IPS-18a (cell line): ENCODE measurements around the gene PLAC8L1.

Experiments used
- H3K27ac ChIP-seq: one replicate; pipeline ENCODE4 v1.5.1; 2013; ENCODE audit warnings: low read length
- H3K27me3 ChIP-seq: one replicate; pipeline ENCODE4 v1.6.1; 2013; ENCODE audit warnings: mild to moderate bottlenecking, low read length; ENCODE audit not compliant: control insufficient read depth, insufficient read depth
- H3K36me3 ChIP-seq: one replicate; pipeline ENCODE4 v1.6.1; 2013; ENCODE audit warnings: low read depth, low read length; ENCODE audit not compliant: control insufficient read depth
- H3K4me1 ChIP-seq: one replicate; pipeline ENCODE4 v1.6.1; 2013; ENCODE audit warnings: low read depth, low read length; ENCODE audit not compliant: control insufficient read depth
- H3K4me3 ChIP-seq: one replicate; pipeline ENCODE4 v1.5.1; 2013; ENCODE audit warnings: low read length
- H3K9ac ChIP-seq: one replicate; pipeline ENCODE4 v1.6.1; 2013; ENCODE audit warnings: mild to moderate bottlenecking, low read length, moderate library complexity
- H3K9me3 ChIP-seq: one replicate; pipeline ENCODE4 v1.6.1; 2013; ENCODE audit warnings: low read depth, low read length; ENCODE audit not compliant: control insufficient read depth

PLAC8L1 gene

DNA sequence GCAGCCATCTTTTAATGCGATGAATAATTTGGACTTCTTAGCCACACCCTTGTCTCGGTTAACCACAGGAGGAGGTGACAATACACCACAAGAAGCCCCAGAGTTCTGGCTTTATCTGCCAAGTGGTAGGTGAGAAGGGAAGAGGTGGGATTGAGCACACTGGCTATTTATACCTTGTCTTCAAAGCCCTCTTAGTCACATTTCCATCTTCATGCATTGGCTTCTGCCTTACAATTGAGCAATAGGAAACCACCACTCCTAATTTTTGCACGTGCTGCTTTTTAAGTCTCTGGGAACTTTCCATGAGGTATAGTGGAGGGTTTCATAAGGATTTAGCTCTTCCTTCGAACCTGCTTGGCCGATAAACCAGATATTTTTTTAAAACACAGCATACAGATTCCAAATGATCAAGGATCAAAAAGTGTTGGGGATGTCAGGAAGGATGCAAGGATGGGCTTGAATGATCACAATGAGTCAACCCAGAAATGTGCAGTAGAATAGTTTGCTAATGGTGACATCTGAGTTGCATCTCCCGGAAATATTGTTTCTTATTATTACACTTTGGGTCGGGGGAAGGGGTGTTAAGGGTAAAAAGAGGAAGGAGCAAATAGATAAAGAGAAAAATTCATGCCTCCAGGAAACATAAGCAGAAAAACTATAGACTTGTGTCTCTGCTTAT is 25.5 kb downstream of the PLAC8L1 start:
- H3K9ac ChIP-seq: no peak overlapping the region
- no peak overlapping the region for H3K4me3 ChIP-seq
- peaks cover 35% of the 10 kb centered on the region for H3K4me1 ChIP-seq

GRCh38 chr5:146078566-146078965 is 26.8 kb downstream of the PLAC8L1 start:
- H3K27ac ChIP-seq: no peak overlapping the region
- H3K9me3 ChIP-seq: no peaks in the 10 kb centered on the region
- H3K27me3 ChIP-seq: peaks cover 11% of the 10 kb centered on the region
- H3K4me1 ChIP-seq: peaks cover 45% of the 10 kb centered on the region
- no peaks in the 10 kb centered on the region for H3K36me3 ChIP-seq
- H3K9ac ChIP-seq: no peak overlapping the region
- no peak overlapping the region for H3K4me3 ChIP-seq

More for the DNA sequence above, 25.5 kb downstream of the PLAC8L1 start:
- H3K27me3 ChIP-seq: peaks cover 4% of the 10 kb centered on the region
- no peaks in the 10 kb centered on the region for H3K36me3 ChIP-seq
- no peak overlapping the region for H3K27ac ChIP-seq
- no peaks in the 10 kb centered on the region for H3K9me3 ChIP-seq

- no peak overlapping the region for H3K4me3 ChIP-seq
- no peak overlapping the region for H3K9ac ChIP-seq
- peaks cover 57% of the 10 kb centered on the region for H3K4me1 ChIP-seq
These were observed 28.9 kb downstream of the PLAC8L1 start for GRCh38 chr5:146076455-146076854.

GRCh38 chr5:146076028-146076427 is 29.3 kb downstream of the PLAC8L1 start:
- Histone ChIP-seq H3K4me1 (peaks cover 57% of the 10 kb centered on the region), H3K4me3 (no peak overlapping the region), H3K9ac (no peak overlapping the region), H3K27me3 (peaks cover 17% of the 10 kb centered on the region), H3K9me3 (no peaks in the 10 kb centered on the region), H3K36me3 (no peaks in the 10 kb centered on the region), H3K27ac (no peak overlapping the region)

More at GRCh38 chr5:146076455-146076854, 28.9 kb downstream of the PLAC8L1 start:
- Histone ChIP-seq H3K36me3 (no peaks in the 10 kb centered on the region), H3K27me3 (peaks cover 17% of the 10 kb centered on the region), H3K27ac (no peak overlapping the region), H3K9me3 (no peaks in the 10 kb centered on the region)

DNA sequence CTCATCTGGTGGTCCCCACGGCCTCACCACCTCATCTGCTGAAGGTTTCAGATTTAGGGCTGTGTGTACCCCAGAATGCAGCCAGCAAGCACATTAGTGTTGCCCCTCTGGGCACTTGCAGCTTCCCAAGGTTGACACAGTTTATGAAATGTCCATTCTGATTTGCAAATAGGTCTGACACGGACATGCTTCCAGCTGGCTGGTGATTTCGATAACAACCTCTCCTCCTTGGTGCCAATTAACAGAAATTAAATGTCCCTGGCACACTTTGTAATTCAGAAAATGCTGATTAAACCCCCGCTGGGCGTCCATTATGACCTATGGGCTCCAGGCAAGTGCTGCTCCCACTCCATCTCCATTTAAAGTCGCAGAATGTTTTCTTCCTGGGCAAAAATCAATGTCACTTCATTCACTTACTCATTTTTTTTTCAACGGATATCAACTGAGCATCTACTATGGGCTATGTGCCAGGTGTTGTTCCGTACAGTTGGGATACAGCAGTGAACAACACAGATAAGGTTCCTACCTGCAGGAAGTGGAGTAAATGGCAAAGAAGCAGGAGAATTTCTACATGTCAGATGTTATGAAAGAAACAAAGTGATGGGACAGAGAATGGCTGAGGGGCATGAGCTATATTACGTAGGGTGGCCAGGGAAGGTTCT is 32.0 kb downstream of the PLAC8L1 start:
- no peaks in the 10 kb centered on the region for H3K9me3 ChIP-seq
- H3K4me1 ChIP-seq: peaks cover 42% of the 10 kb centered on the region
- H3K27me3 ChIP-seq: peaks cover 17% of the 10 kb centered on the region
- peak overlapping the region; percentile 34 for H3K4me3 ChIP-seq
- no peaks in the 10 kb centered on the region for H3K36me3 ChIP-seq
- H3K27ac ChIP-seq: no peak overlapping the region
- H3K9ac ChIP-seq: no peak overlapping the region

DNA sequence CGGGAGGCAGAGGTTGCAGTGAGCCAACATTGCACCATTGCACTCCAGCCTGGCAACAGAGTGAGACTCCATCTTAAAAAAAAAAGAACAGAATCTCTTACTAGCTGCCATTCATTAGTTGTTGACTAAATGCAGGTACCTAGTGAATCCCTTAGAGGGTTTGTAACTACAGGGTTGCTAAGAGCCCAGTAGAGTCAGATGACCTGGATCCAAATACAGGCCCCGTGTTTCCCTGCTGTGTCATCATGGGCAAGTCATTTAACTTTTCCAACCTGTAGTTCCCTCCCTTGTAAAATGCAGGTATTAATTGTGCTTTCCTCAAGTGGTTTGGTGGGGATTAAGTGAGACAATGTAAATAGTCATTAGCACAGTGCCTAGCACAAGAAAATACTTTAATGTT is 32.8 kb downstream of the PLAC8L1 start:
- no peak overlapping the region for H3K9ac ChIP-seq
- peaks cover 35% of the 10 kb centered on the region for H3K4me1 ChIP-seq
- H3K27me3 ChIP-seq: peaks cover 17% of the 10 kb centered on the region
- H3K27ac ChIP-seq: no peak overlapping the region
- H3K4me3 ChIP-seq: peak overlapping the region; percentile 34
- no peaks in the 10 kb centered on the region for H3K36me3 ChIP-seq
- H3K9me3 ChIP-seq: no peaks in the 10 kb centered on the region

DNA sequence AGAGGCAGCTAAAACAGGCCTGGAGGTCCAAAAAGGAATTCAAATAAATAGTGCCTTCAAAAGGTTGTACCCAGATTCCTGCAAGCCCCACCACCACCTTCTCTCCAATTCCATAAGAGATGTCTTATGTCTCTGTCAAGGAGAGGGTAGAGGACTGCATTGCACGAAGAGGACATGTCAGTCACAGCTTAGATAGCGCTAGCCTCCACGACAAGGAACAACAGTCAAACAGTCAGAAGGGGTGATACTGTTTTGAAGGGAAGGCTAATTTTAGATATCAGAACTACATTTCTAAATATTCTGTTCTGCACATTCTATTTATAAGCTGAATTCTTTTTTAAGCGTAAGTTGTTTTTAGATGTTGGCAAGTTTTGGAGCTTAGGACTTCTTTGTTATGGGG is 34.2 kb downstream of the PLAC8L1 start:
- Histone ChIP-seq H3K4me1 (peaks cover 28% of the 10 kb centered on the region), H3K27me3 (peaks cover 17% of the 10 kb centered on the region), H3K9me3 (no peaks in the 10 kb centered on the region), H3K27ac (no peak overlapping the region), H3K4me3 (no peak overlapping the region), H3K9ac (no peak overlapping the region), H3K36me3 (no peaks in the 10 kb centered on the region)

DNA sequence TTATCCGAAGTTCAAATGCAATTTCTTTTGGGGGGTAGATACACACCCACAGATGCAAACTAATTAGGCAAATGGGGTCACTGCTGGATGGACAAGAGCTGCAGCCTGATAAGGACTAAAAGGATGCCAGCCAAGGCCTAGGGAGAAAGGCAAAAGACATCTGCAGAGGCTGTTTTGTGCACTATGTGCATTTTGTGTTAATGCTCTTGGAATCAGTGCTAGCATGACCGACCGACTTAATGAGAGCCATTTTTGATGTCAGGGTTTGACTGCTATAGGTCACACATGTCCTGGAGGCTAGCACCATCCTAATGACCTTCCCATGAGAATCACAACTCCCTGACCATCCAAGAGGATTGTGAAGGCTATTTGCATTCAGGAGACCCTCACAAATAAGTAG is 34.6 kb downstream of the PLAC8L1 start:
- H3K9ac ChIP-seq: no peak overlapping the region
- H3K27me3 ChIP-seq: peaks cover 17% of the 10 kb centered on the region
- no peak overlapping the region for H3K27ac ChIP-seq
- no peak overlapping the region for H3K4me3 ChIP-seq
- H3K4me1 ChIP-seq: peaks cover 24% of the 10 kb centered on the region
- H3K9me3 ChIP-seq: no peaks in the 10 kb centered on the region
- H3K36me3 ChIP-seq: no peaks in the 10 kb centered on the region

GRCh38 chr5:146069780-146070099 is 35.6 kb downstream of the PLAC8L1 start:
- Histone ChIP-seq H3K27me3 (peaks cover 12% of the 10 kb centered on the region), H3K4me1 (peaks cover 21% of the 10 kb centered on the region), H3K9me3 (no peaks in the 10 kb centered on the region), H3K27ac (no peak overlapping the region), H3K36me3 (no peaks in the 10 kb centered on the region), H3K4me3 (no peak overlapping the region), H3K9ac (no peak overlapping the region)

DNA sequence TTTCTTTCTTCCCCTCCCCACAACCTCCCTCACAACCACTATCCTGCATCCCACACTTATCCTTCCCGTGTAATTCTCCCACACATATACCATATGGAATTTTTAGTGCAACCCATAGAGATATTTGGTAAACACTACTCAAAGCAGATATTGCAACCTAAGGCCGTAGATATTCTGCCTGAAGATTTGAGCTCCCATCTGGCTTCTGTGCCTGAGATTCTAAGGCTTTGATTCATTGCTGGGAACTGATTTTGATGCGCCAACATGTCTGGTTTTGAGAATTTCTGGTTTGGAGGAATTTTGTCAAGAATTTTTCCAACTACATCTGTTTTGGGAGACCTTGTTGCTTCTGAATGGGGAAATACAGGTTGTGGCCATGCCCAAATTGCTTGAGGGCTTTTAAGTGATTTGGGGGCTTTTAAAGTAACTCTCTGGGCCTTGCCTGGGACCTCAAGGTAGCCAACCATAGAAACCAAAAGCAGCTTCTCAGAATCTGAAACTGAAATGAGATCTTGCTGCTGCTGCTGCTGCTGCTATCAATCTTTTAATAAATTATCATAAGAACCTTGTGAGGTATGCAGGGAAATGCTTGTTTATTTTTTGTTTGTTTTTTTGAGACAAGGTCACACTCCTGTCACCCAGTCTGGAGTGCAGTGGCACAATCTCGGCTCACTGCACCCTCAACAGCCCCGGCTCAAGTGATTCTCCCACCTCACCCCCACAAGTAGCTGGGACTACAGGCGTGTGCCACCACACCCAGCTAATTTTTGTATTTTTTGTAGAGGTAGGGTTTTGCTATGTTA is 36.2 kb downstream of the PLAC8L1 start:
- Histone ChIP-seq H3K4me3 (no peak overlapping the region), H3K36me3 (no peaks in the 10 kb centered on the region), H3K27ac (no peak overlapping the region), H3K4me1 (peaks cover 15% of the 10 kb centered on the region), H3K27me3 (peaks cover 6% of the 10 kb centered on the region), H3K9ac (no peak overlapping the region), H3K9me3 (no peaks in the 10 kb centered on the region)

GRCh38 chr5:146068206-146068605 is 37.2 kb downstream of the PLAC8L1 start:
- no peak overlapping the region for H3K27ac ChIP-seq
- peaks cover 8% of the 10 kb centered on the region for H3K4me1 ChIP-seq

More at GRCh38 chr5:146068206-146068605, 37.2 kb downstream of the PLAC8L1 start:
- Histone ChIP-seq H3K36me3 (no peaks in the 10 kb centered on the region), H3K9me3 (no peaks in the 10 kb centered on the region), H3K27me3 (peaks cover 5% of the 10 kb centered on the region), H3K9ac (no peak overlapping the region), H3K4me3 (no peak overlapping the region)
